Measurements from ENCODE around the gene ASXL2. TPM values are rescaled to one million over a fixed set of nuclear protein-coding genes. Genes with fewer than 3 reads are reported as not detected.

The ASXL2 gene
- polyA plus RNA-seq, 1 donor from 2014 or later = 2.9 TPM

DNA sequence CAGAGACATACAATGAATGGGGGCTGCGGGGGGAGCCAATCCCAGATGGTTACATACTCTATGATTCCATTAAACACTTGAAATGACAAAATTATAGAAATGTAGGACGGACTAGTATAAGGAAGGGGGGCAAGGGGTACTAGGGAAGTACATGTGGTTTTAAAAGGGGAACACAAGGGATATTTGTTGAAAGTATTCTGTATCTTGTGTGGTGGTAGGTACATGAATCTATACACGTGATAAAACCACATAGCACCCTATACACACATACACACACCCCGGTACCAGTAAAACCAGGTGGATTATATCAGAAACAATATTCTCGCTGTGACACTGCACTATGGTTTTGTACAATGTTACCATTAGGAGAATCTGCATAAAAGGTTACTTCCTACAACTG lies 45.4 kb downstream of the ASXL2 start:
- Histone ChIP-seq H3K4me3 (ENCODE audit: low read length) (no peak overlapping the region), H4K20me1 (ENCODE audit: insufficient read depth) (no peaks in the 10 kb centered on the region), H3K36me3 (ENCODE audit: insufficient read depth, low read length) (no peaks in the 10 kb centered on the region), H3K9ac (ENCODE audit: low read length) (no peak overlapping the region), H3K79me2 (replicated peaks; ENCODE audit: insufficient read depth, low read length) (no peaks in the 10 kb centered on the region), H3F3A (ENCODE audit: insufficient read depth, low read length, poor library complexity, severe bottlenecking) (no peaks in the 10 kb centered on the region), H2AFZ (ENCODE audit: low read depth, low read length) (no peak overlapping the region), H3K9me2 (ENCODE audit: insufficient read depth, low read length) (no peaks in the 10 kb centered on the region), H3K27me3 (ENCODE audit: insufficient read depth, low read depth, low read length) (no peaks in the 10 kb centered on the region), H3K27ac (ENCODE audit: low read length) (no peak overlapping the region), H3K4me2 (ENCODE audit: low read length) (no peak overlapping the region), H3K9me3 (ENCODE audit: low read length) (peaks cover 3% of the 10 kb centered on the region)
- TF ChIP-seq POLR2AphosphoS5 (IDR thresholded peaks at IDR 0.05) = no peak
- no peak for TF ChIP-seq EP300 (conservative IDR thresholded peaks at IDR 0.05; ENCODE audit: poor library complexity, severe bottlenecking)
- TF ChIP-seq RAD21 (conservative IDR thresholded peaks at IDR 0.05) = no peak
- TF ChIP-seq SMC3 (conservative IDR thresholded peaks at IDR 0.05; ENCODE audit: poor library complexity) = no peak
- TF ChIP-seq TAF1 (IDR thresholded peaks at IDR 0.05; ENCODE audit: low read depth) = no peak
- no peak for TF ChIP-seq MXI1 (conservative IDR thresholded peaks at IDR 0.05; ENCODE audit: poor library complexity, severe bottlenecking)
- TF ChIP-seq, protein P1, sequence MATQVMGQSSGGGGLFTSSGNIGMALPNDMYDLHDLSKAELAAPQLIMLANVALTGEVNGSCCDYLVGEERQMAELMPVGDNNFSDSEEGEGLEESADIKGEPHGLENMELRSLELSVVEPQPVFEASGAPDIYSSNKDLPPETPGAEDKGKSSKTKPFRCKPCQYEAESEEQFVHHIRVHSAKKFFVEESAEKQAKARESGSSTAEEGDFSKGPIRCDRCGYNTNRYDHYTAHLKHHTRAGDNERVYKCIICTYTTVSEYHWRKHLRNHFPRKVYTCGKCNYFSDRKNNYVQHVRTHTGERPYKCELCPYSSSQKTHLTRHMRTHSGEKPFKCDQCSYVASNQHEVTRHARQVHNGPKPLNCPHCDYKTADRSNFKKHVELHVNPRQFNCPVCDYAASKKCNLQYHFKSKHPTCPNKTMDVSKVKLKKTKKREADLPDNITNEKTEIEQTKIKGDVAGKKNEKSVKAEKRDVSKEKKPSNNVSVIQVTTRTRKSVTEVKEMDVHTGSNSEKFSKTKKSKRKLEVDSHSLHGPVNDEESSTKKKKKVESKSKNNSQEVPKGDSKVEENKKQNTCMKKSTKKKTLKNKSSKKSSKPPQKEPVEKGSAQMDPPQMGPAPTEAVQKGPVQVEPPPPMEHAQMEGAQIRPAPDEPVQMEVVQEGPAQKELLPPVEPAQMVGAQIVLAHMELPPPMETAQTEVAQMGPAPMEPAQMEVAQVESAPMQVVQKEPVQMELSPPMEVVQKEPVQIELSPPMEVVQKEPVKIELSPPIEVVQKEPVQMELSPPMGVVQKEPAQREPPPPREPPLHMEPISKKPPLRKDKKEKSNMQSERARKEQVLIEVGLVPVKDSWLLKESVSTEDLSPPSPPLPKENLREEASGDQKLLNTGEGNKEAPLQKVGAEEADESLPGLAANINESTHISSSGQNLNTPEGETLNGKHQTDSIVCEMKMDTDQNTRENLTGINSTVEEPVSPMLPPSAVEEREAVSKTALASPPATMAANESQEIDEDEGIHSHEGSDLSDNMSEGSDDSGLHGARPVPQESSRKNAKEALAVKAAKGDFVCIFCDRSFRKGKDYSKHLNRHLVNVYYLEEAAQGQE (IDR thresholded peaks at IDR 0.05; ENCODE audit: borderline replicate concordance) = no peak

GRCh38 chr2:25831746-25832449 lies 46.4 kb downstream of the ASXL2 start:
- H3K79me2 ChIP-seq (replicated peaks; ENCODE audit: insufficient read depth, low read length) = no peaks in the 10 kb centered on the region
- peaks cover 3% of the 10 kb centered on the region for H3K9me3 ChIP-seq (ENCODE audit: low read length)
- H3F3A ChIP-seq (ENCODE audit: insufficient read depth, low read length, poor library complexity, severe bottlenecking) = no peaks in the 10 kb centered on the region
- no peak overlapping the region for H2AFZ ChIP-seq (ENCODE audit: low read depth, low read length)
- H3K9me2 ChIP-seq (ENCODE audit: insufficient read depth, low read length) = no peaks in the 10 kb centered on the region
- H3K36me3 ChIP-seq (ENCODE audit: insufficient read depth, low read length) = no peaks in the 10 kb centered on the region
- no peak overlapping the region for H3K9ac ChIP-seq (ENCODE audit: low read length)
- H3K4me2 ChIP-seq (ENCODE audit: low read length) = no peak overlapping the region
- TF ChIP-seq, protein P1 (IDR thresholded peaks at IDR 0.05; ENCODE audit: borderline replicate concordance) = no peak
- TF ChIP-seq RAD21 (conservative IDR thresholded peaks at IDR 0.05) (no peak), SMC3 (conservative IDR thresholded peaks at IDR 0.05; ENCODE audit: poor library complexity) (no peak), CTCF (IDR thresholded peaks at IDR 0.05; ENCODE audit: poor library complexity, severe bottlenecking) (no peak), EP300 (conservative IDR thresholded peaks at IDR 0.05; ENCODE audit: poor library complexity, severe bottlenecking) (no peak)
- no peak overlapping the region for H3K27ac ChIP-seq (ENCODE audit: low read length)
- H4K20me1 ChIP-seq (ENCODE audit: insufficient read depth) = no peaks in the 10 kb centered on the region
- no peak overlapping the region for H3K4me3 ChIP-seq (ENCODE audit: low read length)
- H3K27me3 ChIP-seq (ENCODE audit: insufficient read depth, low read depth, low read length) = no peaks in the 10 kb centered on the region

Measured in neural cell (in vitro differentiated cells).